ENCODE measurements around the gene ZNF532.

DNA sequence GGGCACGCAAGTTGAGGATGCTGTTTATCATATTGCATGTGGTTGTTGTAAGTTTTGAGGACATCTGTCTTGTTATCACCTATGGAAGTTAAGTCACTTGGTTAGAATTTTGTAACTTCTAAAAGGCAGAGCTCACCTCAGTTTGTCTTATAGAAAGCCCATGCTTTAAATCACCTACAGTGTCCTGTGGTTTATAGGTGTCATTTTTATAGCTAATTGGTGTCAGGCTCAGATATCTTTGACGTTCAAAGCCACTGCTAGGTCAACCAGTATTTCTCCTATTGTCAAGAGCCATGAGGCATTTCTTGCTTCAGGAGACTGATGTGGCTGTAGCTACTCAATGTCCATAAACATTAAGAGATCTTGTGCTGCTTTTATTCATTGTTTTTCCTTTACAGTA is 16.8 kb downstream of the ZNF532 start:
- TF ChIP-seq, protein P1, sequence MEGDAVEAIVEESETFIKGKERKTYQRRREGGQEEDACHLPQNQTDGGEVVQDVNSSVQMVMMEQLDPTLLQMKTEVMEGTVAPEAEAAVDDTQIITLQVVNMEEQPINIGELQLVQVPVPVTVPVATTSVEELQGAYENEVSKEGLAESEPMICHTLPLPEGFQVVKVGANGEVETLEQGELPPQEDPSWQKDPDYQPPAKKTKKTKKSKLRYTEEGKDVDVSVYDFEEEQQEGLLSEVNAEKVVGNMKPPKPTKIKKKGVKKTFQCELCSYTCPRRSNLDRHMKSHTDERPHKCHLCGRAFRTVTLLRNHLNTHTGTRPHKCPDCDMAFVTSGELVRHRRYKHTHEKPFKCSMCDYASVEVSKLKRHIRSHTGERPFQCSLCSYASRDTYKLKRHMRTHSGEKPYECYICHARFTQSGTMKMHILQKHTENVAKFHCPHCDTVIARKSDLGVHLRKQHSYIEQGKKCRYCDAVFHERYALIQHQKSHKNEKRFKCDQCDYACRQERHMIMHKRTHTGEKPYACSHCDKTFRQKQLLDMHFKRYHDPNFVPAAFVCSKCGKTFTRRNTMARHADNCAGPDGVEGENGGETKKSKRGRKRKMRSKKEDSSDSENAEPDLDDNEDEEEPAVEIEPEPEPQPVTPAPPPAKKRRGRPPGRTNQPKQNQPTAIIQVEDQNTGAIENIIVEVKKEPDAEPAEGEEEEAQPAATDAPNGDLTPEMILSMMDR (IDR thresholded peaks at IDR 0.05; ENCODE audit: low read length), result no peak
- no peak for TF ChIP-seq EZH2 (IDR thresholded peaks at IDR 0.05; ENCODE audit: borderline replicate concordance, low read length)

All from OCI-LY1 (cell line).